K562 (cell line): ENCODE data around the gene RNF13. TPM values are rescaled to one million over a fixed set of nuclear protein-coding genes. Genes with fewer than 3 reads are reported as not detected.

Experiments
- CBX1 ChIP-seq: sonication (generic); IDR thresholded peaks from 2 replicates; pipeline ENCODE4 v1.6.1; 2016; ENCODE audit warnings: antibody characterized with exemption, low read depth, mild to moderate bottlenecking
- CBX5 ChIP-seq: IDR thresholded peaks from 2 replicates; pipeline ENCODE4 v1.6.1; 2014; ENCODE audit warnings: low read depth, borderline replicate concordance
- E2F6 ChIP-seq, 2 experiments: IDR thresholded peaks; 2 replicates each; pipeline ENCODE4 v1.6.1; 2011; ENCODE audit warnings: borderline replicate concordance in 1 of 2, control low read depth in 1 of 2, low read depth in 1 of 2, low read length in 1 of 2, mild to moderate bottlenecking in 1 of 2, mixed read lengths in 1 of 2, moderate library complexity in 1 of 2; ENCODE audit not compliant: insufficient read depth in 1 of 2, insufficient read length in 1 of 2, poor library complexity in 1 of 2, severe bottlenecking in 1 of 2; ENCODE audit errors: extremely low read depth in 1 of 2
- ESRRA ChIP-seq: fragments of 450-650 bp; IDR thresholded peaks from 2 replicates; pipeline ENCODE4 v1.6.1; 2014; ENCODE audit warnings: low read depth, mild to moderate bottlenecking, moderate library complexity, borderline replicate concordance
- FOXA3 ChIP-seq, 2 experiments: fragments of 450-650 bp in 1 of 2; sonication (generic) in 1 of 2; formaldehyde crosslinking; IDR thresholded peaks in 1 of 2; conservative IDR thresholded peaks in 1 of 2; 2 replicates each; pipeline versions ENCODE4 v1.4.0 to v1.8.0; 2020 to 2022; ENCODE audit warnings: mild to moderate bottlenecking in 2 of 2, missing genetic modification reagents in 1 of 2
- NR3C1 ChIP-seq: sonication (generic); formaldehyde crosslinking; IDR thresholded peaks from 2 replicates; pipeline ENCODE4 v1.8.1; 2022; ENCODE audit warnings: missing genetic modification reagents
- PHTF2 ChIP-seq: fragments of 250-450 bp; sonication (Bioruptor Pico); IDR thresholded peaks from 2 replicates; pipeline ENCODE4 v1.5.0; 2021; ENCODE audit warnings: mild to moderate bottlenecking
- PPARD ChIP-seq: fragments of 250-450 bp; sonication (Bioruptor Pico); IDR thresholded peaks from 2 replicates; pipeline ENCODE4 v1.8.0; 2022; ENCODE audit warnings: inconsistent platforms, mild to moderate bottlenecking, moderate library complexity
- PRDM10 ChIP-seq: fragments of 450-650 bp; IDR thresholded peaks from 2 replicates; pipeline ENCODE4 v1.6.1; 2018; ENCODE audit not compliant: partially characterized antibody
- PTRF ChIP-seq: fragments of 450-650 bp; IDR thresholded peaks from 2 replicates; pipeline ENCODE4 v1.6.1; 2016; ENCODE audit warnings: mild to moderate bottlenecking, missing genetic modification characterization, missing compliant biosample characterization
- TAL1 ChIP-seq: fragments of 450-650 bp; IDR thresholded peaks from 2 replicates; pipeline ENCODE4 v1.6.1; 2016; ENCODE audit warnings: mild to moderate bottlenecking
- TGIF2 ChIP-seq: sonication (generic); formaldehyde crosslinking; IDR thresholded peaks from 2 replicates; pipeline ENCODE4 v1.8.1; 2022; ENCODE audit warnings: mild to moderate bottlenecking, missing genetic modification reagents, moderate library complexity
- ZBTB2 ChIP-seq: fragments of 450-650 bp; IDR thresholded peaks from 2 replicates; pipeline ENCODE4 v1.6.1; 2016; ENCODE audit warnings: antibody characterized with exemption
- ZC3H4 ChIP-seq: sonication (generic); formaldehyde crosslinking; IDR thresholded peaks from 2 replicates; pipeline ENCODE4 v1.9.0; 2021; ENCODE audit warnings: missing genetic modification reagents, borderline replicate concordance
- ZNF431 ChIP-seq: sonication (generic); formaldehyde crosslinking; IDR thresholded peaks from 2 replicates; pipeline ENCODE4 v1.8.0; 2022; ENCODE audit warnings: mild to moderate bottlenecking, missing genetic modification reagents
- polyA plus RNA-seq, 8 experiments: library from polyadenylated mRNA; depleted of rRNA in 4 of 8; stranded (reverse) in 5 of 8; unstranded in 3 of 8; fragments of >200 nt; fragmentation: Nextera tagmentation in 2 of 8; fragmentation: Illumina TruSeq in 1 of 8; extraction: Ambion mirVana in 2 of 8; extraction: Trizol in 1 of 8; gene quantifications; 2 replicates each; pipeline versions ENCODE4 v1.2.1 to v1.2.3, GENCODE V29; 2011 to 2014; ENCODE audit warnings: inconsistent platforms in 1 of 8, missing spikeins in 1 of 8
- total RNA-seq, 7 experiments: library from RNA; depleted of rRNA in 6 of 7; stranded (reverse); fragments of >200 nt in 6 of 7; fragmentation: Illumina TruSeq in 2 of 7; extraction: Trizol in 2 of 7; gene quantifications; 2 replicates each; pipeline versions ENCODE4 v1.2.1 to v1.2.3, GENCODE V29; 2011 to 2021; ENCODE audit warnings: low replicate concordance in 1 of 7

The RNF13 gene
- total and polyA plus RNA-seq, 9 of the 15 experiments (the other 6 are each of a cell fraction or from before 2014, with no cell fraction given): 12.7 to 35.8 (median 18.9) TPM

GRCh38 chr3:149917124-149917667 is 104.2 kb downstream of the RNF13 start (continued):
- TF ChIP-seq PHTF2 (CRISPR knock-in tag): no peak
- no peak for TF ChIP-seq CBX1
- no peak for TF ChIP-seq ESRRA
- no peak for TF ChIP-seq TAL1
- no peak for TF ChIP-seq E2F6 (IDR thresholded peaks at IDR 0.05; ENCODE audit: borderline replicate concordance in 1 of 2, extremely low read depth in 1 of 2, insufficient read depth in 1 of 2, insufficient read length in 1 of 2, low read depth in 1 of 2, low read length in 1 of 2, poor library complexity in 1 of 2, severe bottlenecking in 1 of 2)
- no peak for TF ChIP-seq PRDM10
- TF ChIP-seq CBX5: no peak
- no peak for TF ChIP-seq NR3C1 (CRISPR knock-in tag)
- TF ChIP-seq ZC3H4: no peak
- no peak for TF ChIP-seq TGIF2 (CRISPR knock-in tag)
- TF ChIP-seq FOXA3 (CRISPR knock-in tag; conservative IDR thresholded peaks at IDR 0.05 in 1 of 2, IDR thresholded peaks at IDR 0.05 in 1 of 2): no peak
- no peak for TF ChIP-seq ZBTB2
- TF ChIP-seq ZNF431 (CRISPR knock-in tag): no peak
- no peak for TF ChIP-seq PPARD (CRISPR knock-in tag)
- TF ChIP-seq PTRF (tag): no peak
- TF ChIP-seq, all 486 proteins: peak for 0
